HEK293 (cell line): ENCODE data around the gene MAP1LC3B2.

Experiments
- CTCF ChIP-seq: fragments of 450-650 bp; formaldehyde crosslinking; IDR thresholded peaks from 2 replicates; pipeline ENCODE4 v1.5.1; 2016; ENCODE audit warnings: missing biosample characterization, missing genetic modification characterization
- REST ChIP-seq: fragments of 450-650 bp; formaldehyde crosslinking; IDR thresholded peaks from 2 replicates; pipeline ENCODE4 v1.5.1; 2016; ENCODE audit warnings: missing biosample characterization, missing genetic modification characterization
- ZBTB49 ChIP-seq: fragments of 450-650 bp; formaldehyde crosslinking; IDR thresholded peaks from 2 replicates; pipeline ENCODE4 v1.5.1; 2016; ENCODE audit warnings: missing biosample characterization, missing genetic modification characterization, low read depth
- ZNF133 ChIP-seq: fragments of 450-650 bp; formaldehyde crosslinking; IDR thresholded peaks from 2 replicates; pipeline ENCODE4 v1.5.1; 2016; ENCODE audit warnings: missing biosample characterization, missing genetic modification characterization
- ZNF518A ChIP-seq: fragments of 450-650 bp; formaldehyde crosslinking; conservative IDR thresholded peaks from 2 replicates; pipeline ENCODE4 v1.5.1; 2016; ENCODE audit warnings: low read depth, missing biosample characterization, missing genetic modification characterization
- ZNF843 ChIP-seq: fragments of 450-650 bp; formaldehyde crosslinking; IDR thresholded peaks from 2 replicates; pipeline ENCODE4 v1.5.1; 2016; ENCODE audit warnings: missing biosample characterization, missing genetic modification characterization

- TF ChIP-seq CTCF (tag by site-specific recombination) = no peak
- TF ChIP-seq REST (tag by site-specific recombination) = no peak
- no peak for TF ChIP-seq ZNF843 (tag by site-specific recombination)
- TF ChIP-seq ZBTB49 = no peak
- no peak for TF ChIP-seq ZNF518A (tag by site-specific recombination)
- TF ChIP-seq ZNF133 = no peak
Measured at GRCh38 chr12:116607039-116607438, 47.9 kb downstream of the MAP1LC3B2 start.
